NCI-H2227 (cell line): Measurements from ENCODE around the gene RIMKLB.
A peak's percentile ranks its signal among the peaks of the same experiment; 100 is the strongest.
"Not testable (repeated sequence)": the region's sequence is repeated elsewhere in the genome, so short reads cannot be mapped to it uniquely, and the experiment has no call there.

Source experiments
- DNase-seq: peaks from one replicate; lab custom pipeline; 2025; ENCODE audit not compliant: unreplicated experiment; lab: John Stamatoyannopoulos, UW

Gene RIMKLB

GRCh38 chr12:8770499-8770898 is 72.7 kb downstream of the RIMKLB start:
- no peak for DNase-seq

- no peak for DNase-seq
Observed at GRCh38 chr12:8771072-8771471, 73.3 kb downstream of the RIMKLB start.

- no peak for DNase-seq
Observed at GRCh38 chr12:8773461-8773860, 75.7 kb downstream of the RIMKLB start.

GRCh38 chr12:8779281-8779680 is 81.5 kb downstream of the RIMKLB start:
- no peak for DNase-seq

DNA sequence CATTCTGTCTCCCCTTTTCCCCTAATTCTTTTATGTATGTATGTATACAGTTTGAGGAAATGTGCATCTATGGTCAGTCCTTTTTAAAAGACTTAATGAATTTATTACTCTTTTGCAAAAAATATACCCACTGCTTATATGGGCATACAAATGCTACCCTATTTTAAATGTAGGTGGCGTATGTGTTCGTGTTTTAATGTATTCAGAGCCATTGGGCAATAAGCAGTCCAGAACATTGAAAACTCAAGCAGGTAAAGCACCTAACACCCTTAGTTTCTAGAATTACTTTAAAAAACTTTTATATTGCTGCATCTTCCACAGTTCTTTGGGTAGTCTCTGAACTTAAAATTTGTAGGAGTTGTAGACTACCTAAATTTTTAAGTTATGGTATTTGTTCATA is 82.1 kb downstream of the RIMKLB start:
- DNase-seq = no peak

- DNase-seq = peak; percentile 19
Observed at GRCh38 chr12:8780389-8780788, 82.6 kb downstream of the RIMKLB start.

DNA sequence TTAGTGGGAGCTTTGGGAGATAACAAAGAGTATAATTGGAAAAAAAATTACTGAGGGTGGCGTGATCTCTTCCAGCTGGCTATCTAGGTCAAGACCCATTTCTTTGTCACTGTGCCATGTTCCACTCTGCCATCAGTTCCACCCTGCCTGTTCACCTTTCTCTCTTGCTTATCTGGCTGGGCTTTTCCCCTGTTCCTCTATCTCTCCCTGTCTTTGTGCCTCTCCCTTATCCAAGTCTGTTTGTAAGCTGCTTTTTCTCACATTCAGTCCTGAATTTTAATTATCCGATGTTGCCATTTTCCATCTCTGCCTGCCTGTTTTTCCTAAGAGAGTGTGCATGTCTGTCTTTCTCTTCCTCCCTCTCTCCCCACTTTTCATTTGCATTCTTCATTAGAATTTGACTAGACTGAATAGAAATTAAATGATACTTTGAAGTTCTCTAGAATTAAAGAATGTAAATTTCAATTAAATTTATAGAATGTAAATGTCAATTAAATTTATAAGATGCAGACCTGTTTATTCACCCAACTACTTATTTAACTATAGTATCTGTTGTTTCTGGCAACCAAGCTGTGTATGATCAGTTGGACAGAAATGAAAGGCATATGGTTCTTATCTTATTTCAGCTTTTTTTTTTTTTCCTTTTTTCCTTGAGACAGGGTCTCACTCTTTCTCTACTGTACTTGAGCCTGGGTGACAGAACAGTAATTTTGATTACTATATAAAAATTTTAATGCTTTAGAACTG is 83.8 kb downstream of the RIMKLB start:
- no peak for DNase-seq

GRCh38 chr12:8784290-8784888 is 86.6 kb downstream of the RIMKLB start:
- DNase-seq = no peak

DNA sequence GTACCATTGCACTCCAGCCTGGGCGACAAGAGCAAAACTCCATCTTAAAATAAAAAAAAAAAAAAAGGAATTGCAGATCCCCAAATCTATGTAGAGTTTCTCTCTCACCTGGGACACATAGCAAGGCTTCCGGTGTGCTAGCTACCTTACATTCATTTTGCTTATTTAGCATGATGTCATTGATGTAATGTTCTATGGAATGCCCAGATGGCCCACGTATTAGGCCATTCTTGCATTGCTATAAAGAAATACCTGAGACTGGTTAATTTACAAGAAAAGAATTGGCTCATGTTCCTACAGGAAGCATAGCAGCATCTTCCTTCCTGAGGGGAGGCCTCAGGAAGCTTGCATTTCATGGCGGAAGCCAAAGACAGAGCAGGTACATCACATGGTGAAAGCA is 87.7 kb downstream of the RIMKLB start:
- no peak for DNase-seq

DNA sequence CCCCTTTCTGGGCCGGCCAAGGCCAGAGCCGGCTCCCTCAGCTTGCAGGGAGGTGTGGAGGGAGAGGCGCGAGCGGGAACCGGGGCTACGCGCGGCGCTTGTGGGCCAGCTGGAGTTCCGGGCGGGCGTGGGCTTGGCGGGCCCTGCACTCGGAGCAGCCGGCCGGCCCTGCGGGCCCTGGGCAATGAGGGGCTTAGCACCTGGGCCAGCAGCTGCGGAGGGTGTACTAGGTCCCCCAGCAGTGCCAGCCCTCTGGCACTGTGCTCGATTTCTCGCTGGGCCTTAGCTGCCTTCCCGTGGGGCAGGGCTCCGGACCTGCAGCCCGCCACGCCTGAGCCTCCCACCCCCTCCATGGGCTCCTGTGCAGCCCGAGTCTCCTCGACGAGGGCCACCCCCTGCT is 89.4 kb downstream of the RIMKLB start:
- DNase-seq = not testable (repeated sequence)

DNA sequence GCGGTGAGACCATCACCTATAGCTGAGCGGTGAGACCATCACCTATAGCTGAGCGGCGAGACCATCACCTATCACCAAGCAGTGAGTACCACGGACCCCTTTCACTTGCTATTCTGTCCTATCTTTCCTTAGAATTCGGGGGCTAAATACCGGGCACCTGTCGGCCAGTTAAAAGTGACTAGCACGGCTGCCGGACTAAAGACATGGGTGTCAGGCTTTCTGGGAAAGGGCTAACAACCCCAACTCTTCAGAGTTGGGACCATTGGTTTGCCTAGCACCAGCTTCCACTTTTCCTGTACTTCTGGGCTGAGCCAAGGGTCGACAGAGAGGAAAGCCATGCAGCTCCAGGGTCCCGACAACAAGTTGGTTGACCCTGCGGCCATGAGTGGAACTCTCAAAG is 90.9 kb downstream of the RIMKLB start:
- DNase-seq = not testable (repeated sequence)

GRCh38 chr12:8789341-8790013 is 91.7 kb downstream of the RIMKLB start:
- not testable (repeated sequence) for DNase-seq

DNA sequence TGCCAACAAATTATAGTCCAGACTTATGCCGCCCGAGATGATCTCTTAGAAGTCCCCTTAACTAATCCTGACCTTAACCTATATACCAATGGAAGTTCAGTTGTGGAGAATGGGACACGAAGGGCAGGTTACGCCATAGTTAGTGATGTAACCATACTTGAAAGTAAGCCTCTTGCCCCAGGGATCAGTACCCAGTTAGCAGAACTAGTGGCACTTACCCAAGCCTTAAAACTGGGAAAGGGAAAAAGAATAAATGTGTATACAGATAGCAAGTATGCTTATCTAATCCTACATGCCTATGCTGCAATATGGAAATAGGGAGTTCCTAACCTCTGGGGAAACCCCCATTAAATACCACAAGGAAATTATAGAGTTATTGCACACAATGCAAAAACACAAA is 95.4 kb downstream of the RIMKLB start:
- DNase-seq = not testable (repeated sequence)

- DNase-seq = not testable (repeated sequence)
Observed at GRCh38 chr12:8794611-8795010, 96.8 kb downstream of the RIMKLB start.

GRCh38 chr12:8796831-8797626 is 99.2 kb downstream of the RIMKLB start:
- DNase-seq = no peak

- not testable (repeated sequence) for DNase-seq
Observed at GRCh38 chr12:8801213-8801612, 103.4 kb downstream of the RIMKLB start.

DNA sequence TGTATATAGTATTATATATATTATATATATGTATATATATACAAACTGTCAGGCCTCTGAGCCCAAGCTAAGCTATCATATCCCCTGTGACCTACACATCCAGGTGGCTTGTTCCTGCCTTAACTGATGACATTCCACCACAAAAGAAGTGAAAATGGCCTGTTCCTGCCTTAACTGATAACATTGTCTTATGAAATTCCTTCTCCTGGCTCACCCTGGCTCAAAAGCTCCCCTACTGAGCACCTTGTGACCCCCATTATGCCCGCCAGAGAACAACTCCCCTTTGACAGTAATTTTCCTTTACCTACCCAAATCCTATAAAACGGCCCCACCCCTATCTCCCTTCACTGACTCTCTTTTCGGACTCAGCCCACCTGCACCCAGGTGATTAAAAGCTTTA is 107.0 kb downstream of the RIMKLB start:
- DNase-seq = not testable (repeated sequence)

DNA sequence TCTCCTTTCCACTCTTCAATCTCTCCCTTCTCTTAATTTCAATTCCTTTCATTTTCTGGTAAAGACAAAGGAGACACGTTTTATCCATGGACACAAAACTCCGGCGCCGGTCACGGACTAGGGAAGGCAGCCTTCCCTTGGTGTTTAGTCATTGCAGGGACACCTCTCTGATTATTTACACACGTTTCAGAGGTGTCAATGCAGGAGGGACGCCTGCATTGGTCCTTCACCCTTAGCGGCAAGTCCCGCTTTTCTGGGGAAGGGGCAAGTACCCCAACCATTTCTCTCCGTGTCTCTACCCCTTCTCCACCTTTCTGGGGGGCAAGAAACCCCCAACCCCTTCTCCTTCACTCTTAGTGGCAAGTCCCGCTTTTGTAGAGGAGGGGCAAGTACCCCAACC is 107.7 kb downstream of the RIMKLB start:
- DNase-seq = not testable (repeated sequence)

GRCh38 chr12:8807084-8807483 is 109.3 kb downstream of the RIMKLB start:
- DNase-seq = not testable (repeated sequence)

- not testable (repeated sequence) for DNase-seq
Observed at GRCh38 chr12:8810112-8810511, 112.3 kb downstream of the RIMKLB start.
